ENCODE results near the gene TUB.

TUB gene

GRCh38 chr11:8105133-8105532 is 24.1 kb downstream of the TUB start:
- DNase-seq, result no peak

- DNase-seq, result no peak
These were observed 24.7 kb downstream of the TUB start for GRCh38 chr11:8105666-8106065.

GRCh38 chr11:8106679-8107078 is 25.7 kb downstream of the TUB start:
- DNase-seq, result no peak

- no peak for DNase-seq
These were observed 26.6 kb downstream of the TUB start for GRCh38 chr11:8107642-8108041.

GRCh38 chr11:8108421-8108820 is 27.4 kb downstream of the TUB start:
- no peak for DNase-seq

- DNase-seq, result no peak
These were observed 28.7 kb downstream of the TUB start for GRCh38 chr11:8109675-8110074.

- DNase-seq, result no peak
These were observed 29.4 kb downstream of the TUB start for GRCh38 chr11:8110396-8110795.

- DNase-seq, result peak in 16 of 56 donors; percentile 16 to 58 (median 28)
These were observed 30.6 kb downstream of the TUB start for GRCh38 chr11:8111636-8112035.

- no peak for DNase-seq
These were observed 41.3 kb downstream of the TUB start for GRCh38 chr11:8122173-8122764.

GRCh38 chr11:8126649-8127289 is 45.8 kb downstream of the TUB start:
- no peak for DNase-seq

- DNase-seq, result no peak
These were observed 46.4 kb downstream of the TUB start for GRCh38 chr11:8127447-8127846.

- DNase-seq, result no peak
These were observed 57.5 kb downstream of the TUB start for GRCh38 chr11:8138526-8138925.

GRCh38 chr11:8149726-8150125 is 68.7 kb downstream of the TUB start:
- no peak for DNase-seq

All from amygdala (tissue), 56 donors.